Neutrophil (primary cell): ENCODE data around the gene SEL1L3.

ENCODE experiments used
- H3K27ac ChIP-seq: fragments of 200-600 bp; sonication (generic); 2 replicates; pipeline ENCODE4 v1.5.1; 2016; ENCODE audit warnings: mild to moderate bottlenecking, moderate library complexity
- H3K27me3 ChIP-seq: fragments of 200-600 bp; sonication (generic); 2 replicates; pipeline ENCODE4 v1.6.0; 2016; ENCODE audit warnings: mild to moderate bottlenecking
- H3K36me3 ChIP-seq: fragments of 200-600 bp; sonication (generic); 2 replicates; pipeline ENCODE4 v1.5.1; 2017
- H3K4me1 ChIP-seq, 2 experiments: fragments of 200-600 bp in 1 of 2; sonication (generic) in 1 of 2; 1 replicate in 1 of 2; 2 replicates in 1 of 2; pipeline versions ENCODE4 v1.5.1 to v1.6.1; 2013 to 2016; ENCODE audit warnings: low read depth in 1 of 2, low read length in 1 of 2, mild to moderate bottlenecking in 1 of 2, moderate library complexity in 1 of 2; ENCODE audit not compliant: control insufficient read depth in 1 of 2, insufficient read depth in 1 of 2
- H3K4me3 ChIP-seq, 2 experiments: fragments of 200-600 bp in 1 of 2; sonication (generic) in 1 of 2; 1 replicate in 1 of 2; 2 replicates in 1 of 2; pipeline ENCODE4 v1.5.1; 2013 to 2016; ENCODE audit warnings: low read depth in 1 of 2, low read length in 1 of 2, mild to moderate bottlenecking in 1 of 2, moderate library complexity in 1 of 2
- H3K9me3 ChIP-seq: fragments of 200-600 bp; sonication (generic); 2 replicates; pipeline ENCODE4 v1.5.1; 2016
- CTCF ChIP-seq: fragments of 200-600 bp; sonication (generic); IDR thresholded peaks from 2 replicates; pipeline ENCODE4 v1.5.1; 2016; ENCODE audit warnings: antibody characterized with exemption

The SEL1L3 gene

DNA sequence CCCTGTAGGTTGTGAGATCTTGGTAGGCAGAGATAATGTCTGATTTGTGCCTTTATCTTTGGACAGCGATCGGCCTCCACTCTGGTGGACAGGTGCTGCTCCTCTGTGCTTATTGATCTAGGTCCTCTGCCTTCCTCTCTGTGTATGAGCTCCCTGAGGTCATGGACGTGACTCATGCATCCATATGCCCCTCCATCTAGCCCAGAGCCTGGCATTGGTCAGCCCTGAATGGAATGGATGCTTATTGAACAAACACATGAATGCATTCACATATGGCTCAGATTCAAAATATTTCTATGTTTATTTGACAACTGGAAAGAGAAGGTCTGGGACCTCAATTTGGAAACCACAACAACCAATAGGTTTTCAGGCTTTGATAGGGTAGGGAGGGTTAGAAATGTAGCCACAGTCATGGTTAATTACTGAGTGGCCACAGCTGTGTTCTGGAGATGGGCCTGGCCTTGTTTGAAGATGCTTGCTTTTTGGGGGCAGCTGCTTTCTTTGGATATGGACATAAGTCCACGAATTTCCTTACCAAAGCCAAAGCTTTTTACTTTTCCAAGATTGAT is 76.2 kb downstream of the SEL1L3 start:
- TF ChIP-seq CTCF, result no peak
- H3K27me3 ChIP-seq, result peaks cover 55% of the 10 kb centered on the region
- H3K4me1 ChIP-seq, result no peaks in the 10 kb centered on the region
- no peak overlapping the region for H3K27ac ChIP-seq
- peaks cover 9% of the 10 kb centered on the region for H3K36me3 ChIP-seq
- H3K9me3 ChIP-seq, result no peaks in the 10 kb centered on the region
- H3K4me3 ChIP-seq, result no peak overlapping the region

DNA sequence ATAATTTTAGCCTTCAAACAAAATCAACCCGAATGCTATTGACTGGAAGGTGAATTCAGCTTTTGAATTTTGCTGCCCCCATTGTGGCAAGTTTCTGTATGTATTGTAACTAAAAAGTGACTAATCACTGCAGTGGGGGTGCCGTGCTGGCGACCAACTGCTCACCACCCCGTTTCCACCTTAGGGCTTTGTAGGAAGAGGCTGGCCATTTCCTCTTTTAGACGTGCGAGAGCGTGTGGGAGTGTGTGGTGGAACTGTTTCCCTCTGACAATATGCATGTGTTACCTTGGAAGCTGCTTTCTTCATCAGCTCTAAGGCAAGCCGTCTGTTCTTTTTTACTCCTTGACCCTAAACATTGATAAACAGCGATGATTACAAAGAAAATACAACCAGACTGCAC is 78.8 kb downstream of the SEL1L3 start:
- peaks cover 17% of the 10 kb centered on the region for H3K36me3 ChIP-seq

GRCh38 chr4:25783126-25783525 is 79.7 kb downstream of the SEL1L3 start:
- Histone ChIP-seq H3K4me3 (no peak overlapping the region), H3K27me3 (peaks cover 44% of the 10 kb centered on the region), H3K4me1 (no peaks in the 10 kb centered on the region), H3K9me3 (no peaks in the 10 kb centered on the region), H3K27ac (no peak overlapping the region), H3K36me3 (peaks cover 17% of the 10 kb centered on the region)
- no peak for TF ChIP-seq CTCF

More for the DNA sequence above, 78.8 kb downstream of the SEL1L3 start:
- Histone ChIP-seq H3K4me1 (no peaks in the 10 kb centered on the region), H3K27ac (no peak overlapping the region), H3K27me3 (peaks cover 52% of the 10 kb centered on the region), H3K9me3 (no peaks in the 10 kb centered on the region), H3K4me3 (no peak overlapping the region)
- TF ChIP-seq CTCF, result no peak

GRCh38 chr4:25782482-25782881 is 80.3 kb downstream of the SEL1L3 start:
- TF ChIP-seq CTCF, result no peak
- Histone ChIP-seq H3K9me3 (no peaks in the 10 kb centered on the region), H3K36me3 (peaks cover 17% of the 10 kb centered on the region), H3K27me3 (peaks cover 37% of the 10 kb centered on the region), H3K27ac (no peak overlapping the region), H3K4me3 (no peak overlapping the region), H3K4me1 (no peaks in the 10 kb centered on the region)

DNA sequence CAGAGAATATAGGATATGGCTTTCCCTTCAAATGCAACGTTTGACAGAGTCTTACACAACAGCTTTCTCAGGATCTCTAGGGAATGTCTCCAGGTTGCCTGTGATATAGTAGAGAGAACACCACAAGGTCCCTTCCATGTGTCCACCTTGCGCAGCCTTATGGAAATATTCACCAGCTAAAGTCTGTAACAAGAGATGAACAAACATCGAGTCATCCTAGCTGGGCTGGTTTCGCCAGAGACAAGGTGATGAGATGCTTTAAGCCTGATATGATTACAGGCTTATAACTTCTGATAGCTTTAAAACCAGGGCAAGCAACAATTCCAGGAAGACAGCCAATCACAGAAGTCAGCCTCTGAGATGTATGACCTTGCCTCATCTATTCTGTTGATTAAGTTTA is 83.8 kb downstream of the SEL1L3 start:
- Histone ChIP-seq H3K4me1 (no peaks in the 10 kb centered on the region), H3K4me3 (no peak overlapping the region), H3K36me3 (peaks cover 14% of the 10 kb centered on the region), H3K27me3 (peaks cover 3% of the 10 kb centered on the region), H3K9me3 (no peaks in the 10 kb centered on the region), H3K27ac (no peak overlapping the region)
- no peak for TF ChIP-seq CTCF

GRCh38 chr4:25776795-25777194 is 86.0 kb downstream of the SEL1L3 start:
- H3K4me1 ChIP-seq, result no peaks in the 10 kb centered on the region
- H3K27ac ChIP-seq, result no peak overlapping the region
- no peaks in the 10 kb centered on the region for H3K9me3 ChIP-seq
- no peaks in the 10 kb centered on the region for H3K27me3 ChIP-seq
- TF ChIP-seq CTCF, result no peak
- H3K4me3 ChIP-seq, result no peak overlapping the region
- peaks cover 10% of the 10 kb centered on the region for H3K36me3 ChIP-seq
